HG03039 (cell line): ENCODE measurements around the gene ELOA.
"Not testable (repeated sequence)": the region's sequence is repeated elsewhere in the genome, so short reads cannot be mapped to it uniquely, and the experiment has no call there.

ENCODE experiments used
- ATAC-seq: cut with Tn5 transposase; IDR thresholded peaks from one replicate; pipeline ENCODE4 v1.9.1; 2021; ENCODE audit warnings: mild to moderate bottlenecking, moderate library complexity; ENCODE audit not compliant: unreplicated experiment

Gene ELOA

DNA sequence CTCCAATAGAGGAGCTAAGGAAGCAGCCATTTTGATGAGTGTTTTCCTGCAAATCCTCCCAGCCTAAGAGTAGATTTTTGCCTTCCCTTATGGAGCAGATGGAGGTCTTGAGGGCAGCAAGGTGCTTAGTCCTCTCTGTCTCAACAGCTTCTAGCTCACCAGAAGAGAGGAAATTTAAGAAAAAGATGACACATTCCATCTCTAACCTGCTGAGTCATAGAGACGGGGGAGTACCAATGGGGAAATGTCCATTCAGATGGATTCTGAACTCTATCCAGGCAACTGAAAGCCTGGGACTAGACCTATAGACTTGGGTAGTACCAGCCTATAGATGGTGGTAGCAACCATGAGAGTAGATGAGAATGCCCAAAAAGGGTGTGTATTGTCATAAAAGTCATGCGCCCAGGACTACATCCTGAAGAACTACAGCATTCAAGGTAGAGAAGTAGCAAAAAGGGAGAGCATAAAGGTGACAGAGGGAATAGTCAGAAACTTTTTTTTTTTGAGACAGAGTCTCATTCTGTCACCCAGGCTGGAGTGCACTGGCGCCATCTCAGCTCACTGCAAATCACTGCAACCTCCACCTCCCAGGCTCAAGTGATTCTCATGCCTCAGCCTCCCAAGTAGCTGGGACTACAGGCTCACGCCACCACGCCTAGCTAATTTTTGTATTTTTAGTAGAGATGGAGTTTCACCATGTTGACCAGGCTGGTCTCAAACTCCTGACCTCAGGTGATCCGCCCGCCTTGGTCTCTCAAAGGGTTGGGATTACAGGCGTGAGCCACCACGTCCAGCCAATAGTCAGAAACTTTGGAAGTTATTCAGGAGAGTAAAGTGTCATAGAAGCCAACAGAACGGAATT, 10.7 kb upstream of the ELOA start:
- ATAC-seq, result no peak

DNA sequence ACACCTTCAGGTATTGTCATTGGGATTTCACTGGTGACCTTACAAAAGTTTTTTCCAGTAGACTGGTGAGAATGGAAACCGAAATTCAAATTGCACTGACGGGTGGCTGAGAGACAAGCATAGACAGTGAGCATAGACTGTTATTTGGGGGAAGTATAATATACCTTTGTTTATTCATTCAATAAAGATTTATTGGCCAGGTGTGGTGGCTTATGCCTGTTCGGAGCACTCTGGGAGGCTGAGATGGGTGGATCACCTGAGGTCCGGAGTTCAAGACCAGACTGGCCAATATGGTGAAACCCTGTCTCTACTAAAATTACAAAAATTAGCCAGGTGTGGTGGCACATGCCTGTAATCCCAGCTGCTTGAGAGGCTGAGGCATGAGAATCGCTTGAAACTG, 10.0 kb upstream of the ELOA start:
- not testable (repeated sequence) for ATAC-seq

- ATAC-seq, result no peak
These were observed 6.7 kb upstream of the ELOA start for GRCh38 chr1:23736437-23737134.

DNA sequence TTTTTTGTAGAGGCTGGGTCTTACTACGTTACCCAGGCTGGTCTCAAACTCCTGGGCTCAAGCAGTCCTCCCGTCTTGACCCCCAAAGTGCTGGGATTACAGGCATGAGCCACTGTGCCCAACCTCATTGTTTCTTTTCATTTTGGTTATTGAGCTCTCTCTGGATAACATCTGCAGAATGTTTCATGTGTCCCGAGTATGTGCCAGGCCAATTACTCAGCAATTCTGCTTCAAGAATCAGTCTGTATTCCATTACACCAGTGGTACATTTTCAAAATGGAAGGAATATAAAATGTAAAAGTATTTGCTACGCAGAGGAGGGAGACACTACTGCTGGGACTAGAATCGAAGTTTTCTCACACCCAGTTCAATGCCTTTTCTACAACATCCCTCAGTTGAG, 1.7 kb upstream of the ELOA start:
- ATAC-seq, result no peak

- peak; percentile 14 for ATAC-seq
These were observed 493 bp upstream of the ELOA start for GRCh38 chr1:23742670-23743286.

DNA sequence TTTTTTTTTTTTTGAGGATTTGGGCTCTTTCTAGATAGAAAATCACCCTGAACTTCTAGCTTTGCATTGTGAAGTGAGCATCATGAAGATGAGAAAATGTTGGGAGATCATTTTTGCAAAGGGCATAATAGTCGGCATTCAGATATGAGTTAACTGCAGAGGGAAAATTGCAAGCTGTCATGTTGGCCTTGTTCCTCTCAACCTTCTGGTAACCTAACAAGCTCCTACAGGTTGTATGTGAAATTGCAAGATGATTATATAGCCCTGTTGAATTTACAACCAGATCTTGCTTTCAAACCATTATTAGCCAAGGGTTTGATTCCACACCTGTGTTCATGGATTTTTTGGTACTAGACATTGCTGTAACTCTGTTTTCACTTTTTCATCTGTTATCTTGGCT, 2.2 kb downstream of the ELOA start:
- ATAC-seq, result no peak

- no peak for ATAC-seq
These were observed 4.7 kb downstream of the ELOA start for GRCh38 chr1:23748016-23748415.

GRCh38 chr1:23751050-23751814, 8.0 kb downstream of the ELOA start:
- ATAC-seq, result no peak

DNA sequence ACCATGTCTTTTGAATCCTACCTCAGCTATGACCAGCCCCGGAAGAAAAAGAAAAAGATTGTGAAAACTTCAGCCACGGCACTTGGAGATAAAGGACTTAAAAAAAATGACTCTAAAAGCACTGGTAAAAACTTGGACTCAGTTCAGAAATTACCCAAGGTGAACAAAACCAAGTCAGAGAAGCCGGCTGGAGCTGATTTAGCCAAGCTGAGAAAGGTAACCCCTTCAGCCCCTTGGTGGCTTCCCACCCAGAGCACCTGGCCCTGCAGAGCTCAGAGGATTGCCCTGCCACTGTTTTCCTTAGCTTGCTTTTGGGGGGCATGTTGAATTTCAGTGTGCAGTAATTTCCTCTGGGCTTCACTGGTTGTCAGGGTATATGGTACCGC, 8.5 kb downstream of the ELOA start:
- no peak for ATAC-seq

DNA sequence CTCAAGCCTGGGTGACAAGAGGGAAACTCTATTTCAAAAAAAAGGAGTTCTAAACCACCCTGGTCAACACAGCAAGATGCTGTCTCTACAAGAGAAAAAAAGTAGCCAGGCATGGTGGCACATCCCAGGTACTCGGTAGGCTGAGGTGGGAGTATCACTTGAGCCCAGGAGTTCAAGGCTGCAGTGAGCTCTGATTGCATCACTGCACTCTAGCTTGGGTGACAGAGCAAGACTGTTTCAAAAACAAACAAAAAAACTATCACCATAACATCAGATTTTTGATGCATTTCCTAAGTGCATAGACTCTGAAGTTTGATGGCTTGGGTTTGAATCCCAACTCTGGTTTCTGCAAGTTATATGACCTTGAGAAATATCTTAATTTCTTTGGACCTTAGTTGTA, 9.6 kb downstream of the ELOA start:
- ATAC-seq, result no peak

DNA sequence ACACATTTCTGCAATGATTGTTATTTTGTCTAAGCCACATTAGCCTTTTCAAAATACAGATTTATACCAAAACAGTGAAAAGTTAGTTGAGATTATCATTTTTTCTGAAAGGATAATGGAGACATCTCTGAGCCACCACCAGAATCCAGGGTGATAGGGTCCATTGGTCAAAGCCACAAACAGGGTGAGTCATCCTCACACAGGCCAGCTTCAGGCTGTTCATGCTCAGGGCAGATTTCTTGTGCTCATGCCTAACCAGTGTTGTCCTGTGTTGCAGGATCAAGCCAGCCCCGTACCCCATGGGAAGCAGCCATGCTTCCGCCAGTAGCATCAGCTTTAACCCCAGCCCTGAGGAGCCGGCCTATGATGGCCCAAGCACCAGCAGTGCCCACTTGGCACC, 13.4 kb downstream of the ELOA start:
- no peak for ATAC-seq

- ATAC-seq, result no peak
These were observed 14.5 kb downstream of the ELOA start for GRCh38 chr1:23757812-23758211.

GRCh38 chr1:23759277-23759676, 16.0 kb downstream of the ELOA start:
- ATAC-seq, result no peak

DNA sequence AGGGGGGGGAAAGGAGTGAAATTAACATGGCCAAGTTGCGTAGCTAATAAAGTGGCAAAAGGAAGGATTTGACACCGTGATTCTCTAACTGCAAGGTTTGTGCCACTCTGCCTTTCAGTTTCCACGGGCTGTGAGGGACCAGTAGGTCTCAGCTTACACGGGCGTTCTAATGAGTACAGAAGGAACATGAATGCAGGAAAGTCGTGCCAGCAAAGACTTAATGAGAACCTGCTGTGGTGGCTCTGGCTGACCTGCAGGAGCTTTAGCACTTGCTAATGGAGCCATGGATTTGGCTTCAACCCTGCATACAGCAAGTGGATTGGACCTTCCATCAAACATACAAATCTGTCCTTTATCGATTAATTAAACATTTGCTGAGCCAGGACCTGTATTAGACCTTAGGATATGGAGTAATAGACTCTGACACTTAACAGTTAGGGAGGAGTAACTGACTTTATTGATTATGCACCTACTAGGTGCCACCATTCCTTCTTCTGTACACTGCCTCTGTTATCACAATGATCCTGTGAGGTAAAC, 19.8 kb downstream of the ELOA start:
- no peak for ATAC-seq

DNA sequence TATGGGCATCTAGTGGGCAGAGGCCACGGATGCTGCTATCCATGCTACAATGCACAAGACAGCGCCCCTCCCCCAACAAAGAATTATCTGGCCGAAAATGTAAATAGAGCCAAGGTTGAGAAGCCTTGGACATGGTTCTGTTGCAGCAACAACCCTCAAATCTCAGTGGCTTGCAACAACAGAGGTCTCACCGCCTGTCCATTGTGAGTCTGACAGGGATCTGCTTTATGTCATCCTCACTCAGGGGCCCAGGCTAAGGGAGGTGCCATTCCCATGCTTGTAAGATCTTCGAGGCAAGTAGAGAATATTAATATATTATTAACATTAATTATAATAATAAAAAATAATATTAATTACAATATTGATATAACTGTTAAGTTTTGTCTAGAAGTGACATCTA, 25.5 kb downstream of the ELOA start:
- ATAC-seq, result no peak

DNA sequence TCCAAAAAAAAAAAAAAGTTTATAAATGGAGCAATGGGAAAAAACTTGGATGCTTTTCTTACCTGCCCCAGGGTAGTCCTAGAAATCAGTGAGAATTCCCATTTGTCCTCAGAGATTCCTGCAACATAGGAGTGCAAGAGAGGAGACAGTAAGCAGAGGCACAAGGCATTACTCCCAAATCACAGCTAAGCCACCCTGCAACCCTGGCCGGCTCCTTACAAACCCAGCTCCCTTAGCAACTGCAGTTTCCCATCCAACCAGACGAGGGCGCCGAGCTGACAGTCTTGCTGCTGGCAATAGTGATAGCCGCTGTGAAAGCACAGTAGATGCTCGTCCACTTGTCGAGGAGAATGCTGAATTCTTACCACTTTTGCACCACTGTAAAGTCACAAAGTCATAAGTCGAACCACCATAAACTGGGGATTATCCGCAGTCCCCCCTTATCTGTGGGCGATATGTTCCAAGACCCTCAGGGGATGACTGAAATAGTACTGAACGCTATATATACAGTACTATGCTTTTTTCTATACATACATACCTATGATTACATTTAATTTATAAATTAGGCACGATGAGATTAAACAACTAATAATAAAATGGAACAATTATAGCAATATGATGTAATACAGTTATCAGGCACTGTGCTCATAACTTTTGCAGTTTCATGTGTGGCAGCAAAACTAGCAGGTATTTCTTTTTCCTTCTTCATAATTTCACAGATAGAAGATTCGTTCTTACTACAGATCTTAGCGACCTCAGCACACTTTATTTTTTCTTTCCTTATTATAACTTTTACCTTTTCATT, 29.0 kb downstream of the ELOA start:
- no peak for ATAC-seq

GRCh38 chr1:23772854-23773242, 29.6 kb downstream of the ELOA start:
- ATAC-seq, result no peak

- ATAC-seq, result no peak
These were observed 31.1 kb downstream of the ELOA start for GRCh38 chr1:23774174-23774880.

- no peak for ATAC-seq
These were observed 32.9 kb downstream of the ELOA start for GRCh38 chr1:23776217-23776616.
